Breast epithelium (tissue), 4 donors: ENCODE data around the gene PLA2G2A. TPM values are rescaled to one million over a fixed set of nuclear protein-coding genes. Genes with fewer than 3 reads are reported as not detected.
"Not testable (repeated sequence)": the region's sequence is repeated elsewhere in the genome, so short reads cannot be mapped to it uniquely, and the experiment has no call there.

Source experiments
- DNase-seq, 2 donors: peaks; one replicate each; pipeline ENCODE4 v3.0.0-alpha.2; 2019; ENCODE audit warnings: low spot score in 2 of 2
- H3K27ac ChIP-seq, 2 donors: fragments of 200-600 bp; sonication (generic) in 1 of 2; one replicate each; pipeline ENCODE4 v1.5.1; 2016 to 2019; ENCODE audit warnings: mild to moderate bottlenecking in 1 of 2
- H3K27me3 ChIP-seq, 2 donors: fragments of 200-600 bp; sonication (generic) in 1 of 2; one replicate each; pipeline versions ENCODE4 v1.5.1 to v1.6.0; 2017 to 2019; ENCODE audit warnings: control low read depth in 1 of 2, mild to moderate bottlenecking in 1 of 2
- H3K36me3 ChIP-seq: fragments of 200-600 bp; one replicate; pipeline ENCODE4 v1.5.1; 2019
- H3K4me1 ChIP-seq, 2 donors: fragments of 200-600 bp; sonication (generic); one replicate each; pipeline ENCODE4 v1.5.1; 2016 to 2019; ENCODE audit warnings: control low read depth in 1 of 2
- H3K4me3 ChIP-seq, 3 donors: fragments of 200-600 bp; sonication (generic); 1 replicate in 2 of 3; 2 replicates in 1 of 3; pipeline ENCODE4 v1.5.1; 2016 to 2019; ENCODE audit warnings: mild to moderate bottlenecking in 3 of 3, moderate library complexity in 2 of 3
- H3K9me3 ChIP-seq, 2 donors: fragments of 200-600 bp; sonication (generic) in 1 of 2; one replicate each; pipeline ENCODE4 v1.5.1; 2016 to 2019; ENCODE audit warnings: control low read depth in 1 of 2
- POLR2A ChIP-seq: fragments of 450-650 bp; IDR thresholded peaks from one replicate; pipeline ENCODE4 v1.6.1; 2016; ENCODE audit warnings: antibody characterized with exemption, mild to moderate bottlenecking, moderate library complexity
- POLR2AphosphoS5 ChIP-seq, 3 donors: sonication (generic); formaldehyde crosslinking; IDR thresholded peaks; one replicate each; pipeline ENCODE4 v1.6.1; 2017; ENCODE audit warnings: antibody characterized with exemption in 3 of 3
- intact Hi-C: fragments of 100-400 bp; cut with DNase I; formaldehyde crosslinking; loops from one replicate; pipeline ENCODE4 v1.15.1; 2023; ENCODE audit warnings: low total_unique reads
- total RNA-seq, 3 donors: library from RNA; depleted of rRNA; stranded (reverse); fragments of >200 nt; gene quantifications; one replicate each; pipeline ENCODE4 v1.1.0, GENCODE V29; 2016
- TF ChIP-seq, protein P1 (sequence below), 3 donors: fragments of 450-650 bp; IDR thresholded peaks; one replicate each; pipeline ENCODE4 v1.5.1; 2016 to 2017; ENCODE audit warnings: antibody characterized with exemption in 3 of 3, mild to moderate bottlenecking in 3 of 3, moderate library complexity in 3 of 3

Gene PLA2G2A
- total RNA-seq, 3 donors from 2014 or later, result 71.4 to 342 (median 91.9) TPM

GRCh38 chr1:19934336-19934735, 45.1 kb downstream of the PLA2G2A start:
- TF ChIP-seq, protein P1, sequence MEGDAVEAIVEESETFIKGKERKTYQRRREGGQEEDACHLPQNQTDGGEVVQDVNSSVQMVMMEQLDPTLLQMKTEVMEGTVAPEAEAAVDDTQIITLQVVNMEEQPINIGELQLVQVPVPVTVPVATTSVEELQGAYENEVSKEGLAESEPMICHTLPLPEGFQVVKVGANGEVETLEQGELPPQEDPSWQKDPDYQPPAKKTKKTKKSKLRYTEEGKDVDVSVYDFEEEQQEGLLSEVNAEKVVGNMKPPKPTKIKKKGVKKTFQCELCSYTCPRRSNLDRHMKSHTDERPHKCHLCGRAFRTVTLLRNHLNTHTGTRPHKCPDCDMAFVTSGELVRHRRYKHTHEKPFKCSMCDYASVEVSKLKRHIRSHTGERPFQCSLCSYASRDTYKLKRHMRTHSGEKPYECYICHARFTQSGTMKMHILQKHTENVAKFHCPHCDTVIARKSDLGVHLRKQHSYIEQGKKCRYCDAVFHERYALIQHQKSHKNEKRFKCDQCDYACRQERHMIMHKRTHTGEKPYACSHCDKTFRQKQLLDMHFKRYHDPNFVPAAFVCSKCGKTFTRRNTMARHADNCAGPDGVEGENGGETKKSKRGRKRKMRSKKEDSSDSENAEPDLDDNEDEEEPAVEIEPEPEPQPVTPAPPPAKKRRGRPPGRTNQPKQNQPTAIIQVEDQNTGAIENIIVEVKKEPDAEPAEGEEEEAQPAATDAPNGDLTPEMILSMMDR (IDR thresholded peaks at IDR 0.05), result no peak
- no peak for TF ChIP-seq POLR2AphosphoS5 (IDR thresholded peaks at IDR 0.05)
- TF ChIP-seq POLR2A, result no peak
- Histone ChIP-seq H3K9me3 (peaks cover 12 to 18% of the 10 kb centered on the region in 2 donors), H3K27me3 (no peaks in the 10 kb centered on the region), H3K4me3 (no peak overlapping the region), H3K36me3 (no peaks in the 10 kb centered on the region), H3K27ac (no peak overlapping the region), H3K4me1 (no peaks in the 10 kb centered on the region)
- intact Hi-C loops, result no loop called here
- DNase-seq, result no peak

GRCh38 chr1:19932866-19933265, 46.6 kb downstream of the PLA2G2A start:
- TF ChIP-seq, protein P1 (IDR thresholded peaks at IDR 0.05), result no peak
- no peak for TF ChIP-seq POLR2A
- TF ChIP-seq POLR2AphosphoS5 (IDR thresholded peaks at IDR 0.05), result no peak
- no peaks in the 10 kb centered on the region for H3K36me3 ChIP-seq
- no peak for DNase-seq
- no peaks in the 10 kb centered on the region for H3K4me1 ChIP-seq
- H3K4me3 ChIP-seq, result no peak overlapping the region
- intact Hi-C loops, result no loop called here
- no peaks in the 10 kb centered on the region for H3K27me3 ChIP-seq
- H3K9me3 ChIP-seq, result peaks cover 12 to 18% of the 10 kb centered on the region in 2 donors
- no peak overlapping the region for H3K27ac ChIP-seq

DNA sequence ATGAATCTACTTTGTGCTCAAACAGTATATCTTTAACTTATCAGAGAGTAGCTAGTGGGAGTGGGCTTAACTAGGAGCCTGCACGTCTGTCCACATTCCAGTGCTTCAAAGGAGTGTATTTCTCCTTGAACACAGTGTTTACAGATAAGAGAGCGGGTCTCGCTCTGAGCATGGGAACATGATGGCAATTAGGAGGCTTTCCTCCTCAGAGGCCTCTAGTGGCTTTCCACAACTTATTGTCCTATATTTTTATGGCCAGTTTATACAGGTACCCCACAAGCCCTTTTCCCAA, 52.3 kb downstream of the PLA2G2A start:
- H3K9me3 ChIP-seq, result peaks cover 0 to 12% of the 10 kb centered on the region in 2 donors
- intact Hi-C loops, H3K27me3 ChIP-seq: not testable (repeated sequence)

DNA sequence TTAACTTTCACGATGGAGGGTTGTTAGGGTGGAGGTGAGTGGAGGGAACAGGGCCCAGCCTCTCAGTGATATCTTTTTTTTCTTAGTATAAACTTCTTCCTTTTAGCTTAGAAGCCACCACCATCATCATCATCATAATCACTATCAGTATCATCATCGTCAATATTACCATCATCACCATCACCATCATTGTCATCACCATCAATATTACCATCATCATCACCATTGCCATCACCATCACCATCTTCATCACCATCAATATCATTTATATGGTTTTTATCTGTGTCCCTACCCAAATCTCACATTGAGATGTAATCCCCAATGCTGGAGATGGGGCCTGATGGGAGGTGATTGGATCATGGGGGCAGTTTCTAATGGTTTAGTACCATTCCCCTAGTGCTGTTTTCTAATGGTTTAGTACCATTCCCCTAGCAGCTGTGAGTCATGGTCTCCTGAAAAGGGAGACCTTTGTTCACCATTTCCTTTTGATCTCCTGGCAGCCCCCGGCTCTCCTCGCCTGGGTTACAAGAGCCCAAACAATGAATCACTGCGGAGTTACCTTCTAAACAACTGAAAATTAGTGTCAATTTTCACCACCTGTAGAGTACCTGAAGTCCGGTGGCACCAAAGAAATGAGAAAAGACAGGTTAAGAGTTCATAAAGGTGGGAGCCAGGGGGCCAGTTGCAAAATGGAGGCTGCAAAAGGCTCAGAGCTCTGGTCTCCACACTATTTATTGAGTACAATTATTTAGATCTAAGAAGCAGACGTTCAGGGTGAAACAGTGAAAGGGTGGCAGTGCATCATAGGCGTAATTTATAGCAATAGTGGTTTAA, 52.9 kb downstream of the PLA2G2A start:
- Histone ChIP-seq H3K9me3 (peaks cover 0 to 9% of the 10 kb centered on the region in 2 donors), H3K27ac (no peak overlapping the region), H3K36me3 (no peaks in the 10 kb centered on the region), H3K4me3 (no peak overlapping the region), H3K4me1 (no peaks in the 10 kb centered on the region), H3K27me3 (no peaks in the 10 kb centered on the region)
- no peak for DNase-seq
- intact Hi-C loops, result no loop called here
- TF ChIP-seq POLR2A, result no peak
- TF ChIP-seq POLR2AphosphoS5 (IDR thresholded peaks at IDR 0.05), result no peak
- TF ChIP-seq, protein P1 (IDR thresholded peaks at IDR 0.05), result no peak

More for the DNA sequence above, 52.3 kb downstream of the PLA2G2A start:
- H3K4me3 ChIP-seq, H3K27ac ChIP-seq, DNase-seq, H3K36me3 ChIP-seq, H3K4me1 ChIP-seq: not testable (repeated sequence)

Other genes with a start within 250 kb of the PLA2G2A start
- gene TMCO4, start 179.7 kb downstream of the PLA2G2A start, total RNA-seq, result 10 to 100 TPM; 26.7 to 44.2 (median 34.1) TPM
- 1 to 10 TPM in 1 of 3 donors, under 1 TPM in 1, not detected in 1; 0.44 to 4.3 TPM for gene RNF186, start 164.3 kb downstream of the PLA2G2A start, total RNA-seq
- gene OTUD3, start 97.2 kb downstream of the PLA2G2A start, total RNA-seq, result 10 to 100 TPM in 1 of 3 donors, 1 to 10 TPM in 2; 5.8 to 11.1 (median 8.5) TPM
- not detected for gene PLA2G2E, start 56.0 kb downstream of the PLA2G2A start, total RNA-seq
- gene PLA2G5, start 90.6 kb upstream of the PLA2G2A start, total RNA-seq, result 1 to 10 TPM in 2 of 3 donors, under 1 TPM in 1; 0.88 to 9.4 (median 1.3) TPM
- under 1 TPM in 1 of 3 donors, not detected in 2; 0.44 TPM for gene PLA2G2D, start 139.9 kb upstream of the PLA2G2A start, total RNA-seq
- not detected for gene PLA2G2F, start 159.7 kb upstream of the PLA2G2A start, total RNA-seq
- 1 to 10 TPM; 1.3 to 6.6 (median 4.9) TPM for gene UBXN10, start 206.5 kb upstream of the PLA2G2A start, total RNA-seq
- under 1 TPM in 1 of 3 donors, not detected in 2; 0.33 TPM for gene PLA2G2C, start 206.9 kb upstream of the PLA2G2A start, total RNA-seq